ENCODE measurements around the gene GFOD1. TPM values are rescaled to one million over a fixed set of nuclear protein-coding genes. Genes with fewer than 3 reads are reported as not detected.

Gene GFOD1
- total and polyA plus RNA-seq, 10 of the 15 experiments (the other 5 are each of a cell fraction or from before 2014, with no cell fraction given) = 6.5 to 41.4 (median 16.0) TPM

GRCh38 chr6:13308332-13308731 lies 179.1 kb downstream of the GFOD1 start:
- no peak overlapping the region for H2AFZ ChIP-seq (ENCODE audit: control insufficient read depth, low read depth, low read length)
- ChIA-PET RAD21 (ENCODE audit: unreplicated experiment) (interaction anchor here (1.2 kb wide), 2 partner anchors 21 to 38 kb away, joined by 3 to 4 read pairs; no protein-coding TSS in a partner anchor), CTCF (interaction anchor here (4.3 kb wide), 1 partner anchor 80 kb away, joined by 11 read pairs; no protein-coding TSS in a partner anchor), POLR2A (no interaction called here), SMC1A (ENCODE audit: uncharacterized antibody, unreplicated experiment) (interaction anchor here (0.7 to 1.5 kb wide), 3 partner anchors 12 to 19 kb away, joined by 3 read pairs; no protein-coding TSS in a partner anchor)
- BruUV-seq (replicated peaks) = no TSS peak
- H3K9ac ChIP-seq (ENCODE audit: control insufficient read depth, insufficient read depth, low read length) = no peak overlapping the region
- in situ Hi-C loops (cut with MboI) (no loop called here), intact Hi-C loops (cut with micrococcal nuclease; ENCODE audit: unreplicated experiment) (no loop called here)
- no peak for DNase-seq (ENCODE audit: low read depth, low spot score)
- no peak overlapping the region for H3K27ac ChIP-seq (ENCODE audit: control insufficient read depth, insufficient read depth)
- TF ChIP-seq BACH1 (IDR thresholded peaks at IDR 0.05; ENCODE audit: borderline replicate concordance) (no peak), IRF5 (IDR thresholded peaks at IDR 0.05; ENCODE audit: borderline replicate concordance) (no peak)
- H3K79me2 ChIP-seq (ENCODE audit: control insufficient read depth, insufficient read depth, low read length) = no peaks in the 10 kb centered on the region
- H3K9me3 ChIP-seq (replicated peaks; ENCODE audit: control insufficient read depth, insufficient read depth, low read length) = no peaks in the 10 kb centered on the region
- H3K4me1 ChIP-seq (ENCODE audit: control insufficient read depth, insufficient read depth, low read length) = peaks cover 20% of the 10 kb centered on the region
- H4K20me1 ChIP-seq (ENCODE audit: control insufficient read depth, insufficient read depth) = no peaks in the 10 kb centered on the region
- ATAC-seq = no peak
- no peak for FAIRE-seq
- H3K36me3 ChIP-seq (ENCODE audit: control insufficient read depth in 2 of 2, insufficient read depth in 2 of 2, low read length in 1 of 2) = peaks cover 0 to 10% of the 10 kb centered on the region in 2 experiments; a peak in 2 of 4 replicates
- 100% methylated on average over 1 of the region's 1 CpG for WGBS (ENCODE audit: insufficient coverage, insufficient replicate concordance, low lambda C conversion rate, missing lambda C conversion rate)
- H3K4me3 ChIP-seq = no peak overlapping the region
- H3K4me2 ChIP-seq (ENCODE audit: control insufficient read depth, insufficient read depth) = no peak overlapping the region
- H3K27me3 ChIP-seq (replicated peaks in 1 of 2; ENCODE audit: control insufficient read depth in 2 of 2, insufficient read depth in 2 of 2, low read length in 1 of 2) = no peaks in the 10 kb centered on the region

Other genes with a start within 250 kb of the GFOD1 start
- gene TBC1D7, start 159.1 kb downstream of the GFOD1 start, total RNA-seq (2014; rRNA removed) = 20.8 and 24.6 TPM in 2 replicates
- 19.8 and 21.9 TPM in 2 replicates for gene TBC1D7, start 159.1 kb downstream of the GFOD1 start, total RNA-seq (2014; rRNA removed; fragmentation: Illumina TruSeq; extraction: Trizol)
- gene TBC1D7, start 159.1 kb downstream of the GFOD1 start, total RNA-seq (2021) = 21.0 and 23.1 TPM in 2 replicates
- 51.7 and 63.8 TPM in 2 replicates for gene TBC1D7, start 159.1 kb downstream of the GFOD1 start, polyA plus RNA-seq (2011; rRNA removed)
- gene TBC1D7, start 159.1 kb downstream of the GFOD1 start, polyA plus RNA-seq (2014; fragmentation: Illumina TruSeq; extraction: Trizol) = 23.7 and 26.0 TPM in 2 replicates
- 10 to 100 TPM; 36.5 to 39.3 TPM for gene TBC1D7, start 159.1 kb downstream of the GFOD1 start, polyA plus RNA-seq (2014; fragmentation: Nextera tagmentation; extraction: Ambion mirVana)
- 20.1 and 20.9 TPM in 2 replicates for gene TBC1D7, start 159.1 kb downstream of the GFOD1 start, polyA plus RNA-seq (2014; rRNA removed)
- 10 to 100 TPM; 57.7 to 65.9 TPM for gene TBC1D7, start 159.1 kb downstream of the GFOD1 start, polyA plus RNA-seq (2016; fragmentation: Nextera tagmentation; extraction: Ambion mirVana)
- 9.0 and 13.5 TPM in 2 replicates for gene SIRT5, start 87.0 kb upstream of the GFOD1 start, total RNA-seq (2014; rRNA removed)
- 8.0 and 11.5 TPM in 2 replicates for gene SIRT5, start 87.0 kb upstream of the GFOD1 start, total RNA-seq (2014; rRNA removed; fragmentation: Illumina TruSeq; extraction: Trizol)
- gene SIRT5, start 87.0 kb upstream of the GFOD1 start, total RNA-seq (2021) = 7.8 and 8.3 TPM in 2 replicates
- gene SIRT5, start 87.0 kb upstream of the GFOD1 start, polyA plus RNA-seq (2011; rRNA removed) = 12.4 and 13.0 TPM in 2 replicates
- 8.3 and 10.4 TPM in 2 replicates for gene SIRT5, start 87.0 kb upstream of the GFOD1 start, polyA plus RNA-seq (2014; fragmentation: Illumina TruSeq; extraction: Trizol)
- gene SIRT5, start 87.0 kb upstream of the GFOD1 start, polyA plus RNA-seq (2014; fragmentation: Nextera tagmentation; extraction: Ambion mirVana) = 1 to 10 TPM; 1.7 to 2.5 TPM
- gene SIRT5, start 87.0 kb upstream of the GFOD1 start, polyA plus RNA-seq (2014; rRNA removed) = 8.5 and 9.7 TPM in 2 replicates
- 10 to 100 TPM; 10.3 to 12.0 TPM for gene SIRT5, start 87.0 kb upstream of the GFOD1 start, polyA plus RNA-seq (2016; fragmentation: Nextera tagmentation; extraction: Ambion mirVana)
- gene NOL7, start 127.7 kb upstream of the GFOD1 start, total RNA-seq (2014; rRNA removed) = 75.6 and 79.8 TPM in 2 replicates
- gene NOL7, start 127.7 kb upstream of the GFOD1 start, total RNA-seq (2014; rRNA removed; fragmentation: Illumina TruSeq; extraction: Trizol) = 102 and 103 TPM in 2 replicates
- gene NOL7, start 127.7 kb upstream of the GFOD1 start, total RNA-seq (2021) = 80.1 and 86.2 TPM in 2 replicates
- gene NOL7, start 127.7 kb upstream of the GFOD1 start, polyA plus RNA-seq (2011; rRNA removed) = 34.6 and 59.2 TPM in 2 replicates
- 101 and 110 TPM in 2 replicates for gene NOL7, start 127.7 kb upstream of the GFOD1 start, polyA plus RNA-seq (2014; fragmentation: Illumina TruSeq; extraction: Trizol)
- 10 to 100 TPM; 12.2 to 31.2 TPM for gene NOL7, start 127.7 kb upstream of the GFOD1 start, polyA plus RNA-seq (2014; fragmentation: Nextera tagmentation; extraction: Ambion mirVana)
- 86.3 and 86.9 TPM in 2 replicates for gene NOL7, start 127.7 kb upstream of the GFOD1 start, polyA plus RNA-seq (2014; rRNA removed)
- 100 to 1,000 TPM; 218 to 222 TPM for gene NOL7, start 127.7 kb upstream of the GFOD1 start, polyA plus RNA-seq (2016; fragmentation: Nextera tagmentation; extraction: Ambion mirVana)
- 11.3 and 12.9 TPM in 2 replicates for gene RANBP9, start 224.2 kb upstream of the GFOD1 start, total RNA-seq (2014; rRNA removed)
- gene RANBP9, start 224.2 kb upstream of the GFOD1 start, total RNA-seq (2014; rRNA removed; fragmentation: Illumina TruSeq; extraction: Trizol) = 22.5 TPM in 2 replicates
- gene RANBP9, start 224.2 kb upstream of the GFOD1 start, total RNA-seq (2021) = 28.5 and 28.7 TPM in 2 replicates
- gene RANBP9, start 224.2 kb upstream of the GFOD1 start, polyA plus RNA-seq (2011; rRNA removed) = 21.5 and 32.7 TPM in 2 replicates
- gene RANBP9, start 224.2 kb upstream of the GFOD1 start, polyA plus RNA-seq (2014; fragmentation: Illumina TruSeq; extraction: Trizol) = 43.1 and 44.2 TPM in 2 replicates
- 10 to 100 TPM in 1 of 2 experiments, 1 to 10 TPM in 1; 8.2 to 10.8 TPM for gene RANBP9, start 224.2 kb upstream of the GFOD1 start, polyA plus RNA-seq (2014; fragmentation: Nextera tagmentation; extraction: Ambion mirVana)
- 15.7 and 21.1 TPM in 2 replicates for gene RANBP9, start 224.2 kb upstream of the GFOD1 start, polyA plus RNA-seq (2014; rRNA removed)
- gene RANBP9, start 224.2 kb upstream of the GFOD1 start, polyA plus RNA-seq (2016; fragmentation: Nextera tagmentation; extraction: Ambion mirVana) = 1 to 10 TPM; 3.7 to 5.0 TPM

Data from GM12878 (cell line).